Duodenal mucosa (tissue), 2 donors: ENCODE measurements around the gene RNLS.

Experiments used
- H3K27ac ChIP-seq: one replicate; pipeline ENCODE4 v1.7.0; 2013; ENCODE audit warnings: low read depth, low read length
- H3K27me3 ChIP-seq, 2 donors: one replicate each; pipeline ENCODE4 v1.7.0; 2013; ENCODE audit warnings: low read length in 2 of 2, control low read depth in 1 of 2; ENCODE audit not compliant: insufficient read depth in 2 of 2, control insufficient read depth in 1 of 2
- H3K36me3 ChIP-seq, 2 donors: one replicate each; pipeline ENCODE4 v1.7.0; 2013; ENCODE audit warnings: low read length in 2 of 2, control low read depth in 1 of 2; ENCODE audit not compliant: insufficient read depth in 2 of 2, control insufficient read depth in 1 of 2
- H3K4me1 ChIP-seq, 2 donors: one replicate each; pipeline ENCODE4 v1.7.0; 2013; ENCODE audit warnings: low read length in 2 of 2, control low read depth in 1 of 2; ENCODE audit not compliant: insufficient read depth in 2 of 2, control insufficient read depth in 1 of 2
- H3K4me3 ChIP-seq, 2 donors: one replicate each; pipeline ENCODE4 v1.7.0; 2013; ENCODE audit warnings: low read length in 2 of 2, low read depth in 1 of 2
- H3K9ac ChIP-seq, 2 donors: one replicate each; pipeline ENCODE4 v1.7.0; 2013; ENCODE audit warnings: low read length in 2 of 2, low read depth in 1 of 2
- H3K9me3 ChIP-seq, 2 donors: one replicate each; pipeline ENCODE4 v1.7.0; 2013; ENCODE audit warnings: low read length in 2 of 2, control low read depth in 1 of 2; ENCODE audit not compliant: control insufficient read depth in 1 of 2

The RNLS gene

GRCh38 chr10:88505680-88506215, 77.4 kb downstream of the RNLS start:
- Histone ChIP-seq H3K9ac (no peak overlapping the region), H3K4me1 (no peaks in the 10 kb centered on the region), H3K27ac (no peak overlapping the region), H3K27me3 (no peaks in the 10 kb centered on the region), H3K36me3 (no peaks in the 10 kb centered on the region), H3K4me3 (no peak overlapping the region), H3K9me3 (no peaks in the 10 kb centered on the region)

- no peak overlapping the region for H3K4me3 ChIP-seq
- H3K9me3 ChIP-seq, result no peaks in the 10 kb centered on the region
- no peaks in the 10 kb centered on the region for H3K36me3 ChIP-seq
- no peaks in the 10 kb centered on the region for H3K27me3 ChIP-seq
- H3K4me1 ChIP-seq, result no peaks in the 10 kb centered on the region
- no peak overlapping the region for H3K9ac ChIP-seq
- no peak overlapping the region for H3K27ac ChIP-seq
Measured at GRCh38 chr10:88505265-88505664, 77.9 kb downstream of the RNLS start.

- Histone ChIP-seq H3K4me1 (no peaks in the 10 kb centered on the region), H3K4me3 (no peak overlapping the region), H3K27ac (no peak overlapping the region), H3K9me3 (no peaks in the 10 kb centered on the region), H3K9ac (no peak overlapping the region), H3K36me3 (no peaks in the 10 kb centered on the region), H3K27me3 (no peaks in the 10 kb centered on the region)
Measured at GRCh38 chr10:88500656-88501055, 82.5 kb downstream of the RNLS start.

- H3K27me3 ChIP-seq, result no peaks in the 10 kb centered on the region
- no peak overlapping the region for H3K9ac ChIP-seq
- no peaks in the 10 kb centered on the region for H3K9me3 ChIP-seq
- no peak overlapping the region for H3K27ac ChIP-seq
- H3K4me3 ChIP-seq, result no peak overlapping the region
- no peaks in the 10 kb centered on the region for H3K36me3 ChIP-seq
- no peaks in the 10 kb centered on the region for H3K4me1 ChIP-seq
Measured at GRCh38 chr10:88499569-88500470, 83.3 kb downstream of the RNLS start.

GRCh38 chr10:88497913-88498312, 85.2 kb downstream of the RNLS start:
- Histone ChIP-seq H3K9ac (no peak overlapping the region), H3K4me1 (no peaks in the 10 kb centered on the region), H3K27ac (no peak overlapping the region), H3K27me3 (no peaks in the 10 kb centered on the region), H3K4me3 (no peak overlapping the region), H3K36me3 (no peaks in the 10 kb centered on the region), H3K9me3 (no peaks in the 10 kb centered on the region)

GRCh38 chr10:88494537-88494936, 88.6 kb downstream of the RNLS start:
- Histone ChIP-seq H3K9ac (no peak overlapping the region), H3K27ac (no peak overlapping the region), H3K4me3 (no peak overlapping the region)

GRCh38 chr10:88493691-88494483, 89.2 kb downstream of the RNLS start:
- H3K9ac ChIP-seq, result no peak overlapping the region

More at GRCh38 chr10:88494537-88494936, 88.6 kb downstream of the RNLS start:
- H3K4me1 ChIP-seq, result no peaks in the 10 kb centered on the region
- H3K27me3 ChIP-seq, result no peaks in the 10 kb centered on the region
- H3K9me3 ChIP-seq, result no peaks in the 10 kb centered on the region
- H3K36me3 ChIP-seq, result no peaks in the 10 kb centered on the region

GRCh38 chr10:88491314-88491713, 91.8 kb downstream of the RNLS start:
- Histone ChIP-seq H3K9me3 (no peaks in the 10 kb centered on the region), H3K36me3 (no peaks in the 10 kb centered on the region), H3K27ac (no peak overlapping the region), H3K4me1 (no peaks in the 10 kb centered on the region), H3K9ac (no peak overlapping the region), H3K4me3 (no peak overlapping the region), H3K27me3 (no peaks in the 10 kb centered on the region)

More at GRCh38 chr10:88493691-88494483, 89.2 kb downstream of the RNLS start:
- no peaks in the 10 kb centered on the region for H3K9me3 ChIP-seq
- H3K36me3 ChIP-seq, result no peaks in the 10 kb centered on the region
- H3K4me1 ChIP-seq, result no peaks in the 10 kb centered on the region
- no peak overlapping the region for H3K27ac ChIP-seq
- H3K27me3 ChIP-seq, result no peaks in the 10 kb centered on the region
- H3K4me3 ChIP-seq, result no peak overlapping the region

GRCh38 chr10:88490231-88490980, 92.7 kb downstream of the RNLS start:
- Histone ChIP-seq H3K4me3 (no peak overlapping the region), H3K4me1 (no peaks in the 10 kb centered on the region), H3K27me3 (no peaks in the 10 kb centered on the region), H3K9ac (no peak overlapping the region), H3K9me3 (no peaks in the 10 kb centered on the region), H3K36me3 (no peaks in the 10 kb centered on the region), H3K27ac (no peak overlapping the region)
